IPS-18c (cell line): ENCODE measurements around the gene PXK.
A peak's percentile ranks its signal among the peaks of the same experiment; 100 is the strongest.

Experiments used
- H3K4me3 ChIP-seq: 2 replicates; pipeline ENCODE4 v1.7.0; 2013; ENCODE audit warnings: low read depth, mild to moderate bottlenecking, low read length, moderate library complexity; ENCODE audit not compliant: insufficient read depth
- H3K9me3 ChIP-seq: one replicate; pipeline ENCODE4 v1.6.1; 2013; ENCODE audit warnings: mild to moderate bottlenecking, low read length, moderate library complexity; ENCODE audit not compliant: control insufficient read depth, insufficient read depth

Gene PXK

GRCh38 chr3:58358092-58358491 lies 25.4 kb downstream of the PXK start:
- no peak overlapping the region for H3K4me3 ChIP-seq
- H3K9me3 ChIP-seq, result no peaks in the 10 kb centered on the region

- H3K4me3 ChIP-seq, result no peak overlapping the region
- no peaks in the 10 kb centered on the region for H3K9me3 ChIP-seq
These were observed 26.1 kb downstream of the PXK start for GRCh38 chr3:58358808-58359207.

- H3K4me3 ChIP-seq, result no peak overlapping the region
- no peaks in the 10 kb centered on the region for H3K9me3 ChIP-seq
These were observed 26.9 kb downstream of the PXK start for GRCh38 chr3:58359621-58360020.

DNA sequence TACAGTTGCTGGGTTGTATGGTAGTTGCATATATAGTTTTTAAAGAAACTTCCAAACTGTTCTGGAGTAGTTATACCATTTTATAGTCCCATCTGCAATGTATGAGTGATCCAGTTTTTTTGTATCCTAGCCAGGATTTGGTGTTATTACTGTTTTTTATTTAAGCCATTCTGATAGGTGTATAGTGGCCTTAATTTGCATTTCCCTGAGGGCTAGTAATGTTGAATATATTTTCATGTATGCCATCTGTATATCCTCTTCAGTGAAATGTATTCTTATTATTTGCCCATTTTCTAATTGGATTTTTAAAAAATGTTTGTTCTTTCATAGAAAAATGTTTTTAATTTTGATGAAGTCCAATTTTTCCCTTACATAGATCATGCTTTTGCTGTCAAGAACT lies 29.2 kb downstream of the PXK start:
- Histone ChIP-seq H3K9me3 (no peaks in the 10 kb centered on the region), H3K4me3 (no peak overlapping the region)

DNA sequence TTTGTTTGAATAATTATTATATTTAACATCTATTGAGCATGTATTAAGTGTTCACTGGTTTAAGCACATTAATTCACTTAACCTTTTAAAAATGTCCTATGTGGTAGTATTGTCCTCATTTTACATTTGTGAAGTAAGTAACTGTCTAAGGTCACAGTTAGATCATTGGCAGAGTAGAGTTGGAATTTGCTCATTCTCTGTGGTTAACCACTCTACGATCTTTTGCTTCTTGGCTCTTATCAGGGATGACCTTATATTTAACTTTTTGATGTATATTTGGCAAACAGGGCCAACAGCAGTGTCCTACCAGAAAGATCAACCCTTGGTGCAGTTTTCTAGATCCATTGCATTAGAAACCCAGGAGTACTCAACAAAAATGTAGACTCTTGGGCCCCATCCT lies 34.0 kb downstream of the PXK start:
- H3K9me3 ChIP-seq, result no peaks in the 10 kb centered on the region
- H3K4me3 ChIP-seq, result no peak overlapping the region

- Histone ChIP-seq H3K9me3 (no peaks in the 10 kb centered on the region), H3K4me3 (no peak overlapping the region)
These were observed 36.3 kb downstream of the PXK start for GRCh38 chr3:58369038-58369437.

- Histone ChIP-seq H3K4me3 (no peak overlapping the region), H3K9me3 (no peaks in the 10 kb centered on the region)
These were observed 37.2 kb downstream of the PXK start for GRCh38 chr3:58369876-58370275.

GRCh38 chr3:58370407-58370806 lies 37.7 kb downstream of the PXK start:
- Histone ChIP-seq H3K4me3 (no peak overlapping the region), H3K9me3 (no peaks in the 10 kb centered on the region)

DNA sequence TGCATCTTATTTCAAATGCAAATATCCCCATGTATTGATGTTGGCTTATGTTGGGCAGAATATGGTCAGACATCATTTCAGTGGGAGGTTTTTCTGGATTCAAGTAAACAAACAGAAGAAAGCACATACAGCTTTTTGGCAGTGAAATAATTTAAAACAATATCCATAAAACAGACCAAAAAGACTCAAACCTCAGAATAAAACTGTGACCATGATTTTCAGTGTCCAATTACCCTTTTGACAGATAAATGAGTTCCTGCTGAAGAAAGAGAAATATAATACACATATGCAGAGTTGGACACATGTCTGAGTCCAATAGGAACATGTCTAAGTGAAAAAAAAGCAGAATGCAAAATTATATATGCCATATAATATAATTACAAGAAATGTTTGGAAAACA lies 39.1 kb downstream of the PXK start:
- no peaks in the 10 kb centered on the region for H3K9me3 ChIP-seq
- H3K4me3 ChIP-seq, result no peak overlapping the region

- Histone ChIP-seq H3K4me3 (no peak overlapping the region), H3K9me3 (no peaks in the 10 kb centered on the region)
These were observed 42.6 kb downstream of the PXK start for GRCh38 chr3:58375254-58375653.

DNA sequence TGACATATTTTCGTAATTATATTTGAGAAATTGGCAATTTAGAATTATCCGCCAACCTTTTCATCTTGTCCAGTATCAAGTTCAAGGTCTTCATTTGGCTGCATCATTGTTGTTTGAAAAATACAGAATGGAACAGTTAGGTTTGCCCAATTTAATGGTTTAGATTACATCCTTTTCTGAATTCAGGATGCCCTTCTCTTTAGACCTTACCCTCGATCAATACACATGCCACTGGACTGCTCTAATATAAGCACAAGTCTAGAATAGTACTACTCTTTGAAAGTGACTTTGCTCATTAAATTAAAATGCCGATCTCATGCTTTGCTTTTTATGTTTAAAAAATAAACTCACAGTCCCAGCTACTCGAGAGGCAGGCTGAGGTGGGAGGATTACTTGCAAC lies 44.5 kb downstream of the PXK start:
- Histone ChIP-seq H3K4me3 (no peak overlapping the region), H3K9me3 (no peaks in the 10 kb centered on the region)

DNA sequence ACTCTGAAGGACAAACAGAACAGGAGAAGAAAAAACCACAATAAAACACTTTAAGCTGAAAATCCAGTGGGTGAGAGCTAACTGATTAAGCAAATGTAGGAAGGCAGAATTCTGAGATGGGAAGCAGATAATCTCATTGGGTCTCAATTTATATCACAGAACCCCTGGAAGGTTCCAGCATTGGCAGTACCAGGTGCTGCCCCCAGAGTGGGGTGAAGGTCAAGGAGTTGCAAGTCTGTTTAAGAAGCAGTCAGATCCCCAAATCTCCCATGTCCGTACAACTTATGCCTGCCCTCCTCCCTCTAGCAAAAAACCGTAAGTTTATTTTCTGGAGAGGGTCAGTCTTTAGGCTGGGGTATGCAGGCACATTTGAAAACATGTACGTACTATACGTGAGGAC lies 45.1 kb downstream of the PXK start:
- Histone ChIP-seq H3K4me3 (no peak overlapping the region), H3K9me3 (no peaks in the 10 kb centered on the region)

DNA sequence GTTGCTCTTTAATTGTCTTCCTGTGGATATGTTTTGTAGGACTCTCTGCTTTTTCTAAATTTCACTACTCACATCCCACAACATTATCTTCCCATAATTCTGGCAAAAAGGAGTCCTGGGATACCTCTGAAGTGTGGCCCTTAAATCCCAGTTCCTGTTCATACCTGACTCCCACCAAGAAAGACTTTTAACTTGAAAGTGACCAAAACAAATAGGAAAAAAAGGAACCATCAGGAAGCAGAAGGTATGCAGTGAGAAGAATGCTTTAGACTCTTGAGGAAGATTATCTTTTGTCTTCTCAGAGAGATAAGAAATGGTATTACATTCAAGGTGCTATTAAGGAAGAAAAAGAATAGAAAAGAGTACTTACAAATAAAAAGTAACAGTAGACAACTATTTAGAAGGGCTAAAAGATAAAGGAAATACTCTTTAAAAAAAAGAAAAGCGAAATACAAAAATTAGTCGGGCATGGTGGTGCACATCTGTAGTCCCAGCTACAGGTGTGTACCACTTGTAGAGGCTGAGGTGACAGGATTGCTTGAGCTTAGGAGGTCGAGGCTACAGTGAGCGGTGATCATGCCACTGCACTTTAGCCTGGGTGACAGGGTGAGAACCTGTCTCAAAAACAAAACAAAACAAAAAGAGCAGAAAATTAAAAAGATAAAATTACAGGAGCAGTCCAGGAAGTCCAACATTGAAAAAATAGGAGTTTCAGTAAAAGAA lies 46.8 kb downstream of the PXK start:
- Histone ChIP-seq H3K4me3 (no peak overlapping the region), H3K9me3 (no peaks in the 10 kb centered on the region)

DNA sequence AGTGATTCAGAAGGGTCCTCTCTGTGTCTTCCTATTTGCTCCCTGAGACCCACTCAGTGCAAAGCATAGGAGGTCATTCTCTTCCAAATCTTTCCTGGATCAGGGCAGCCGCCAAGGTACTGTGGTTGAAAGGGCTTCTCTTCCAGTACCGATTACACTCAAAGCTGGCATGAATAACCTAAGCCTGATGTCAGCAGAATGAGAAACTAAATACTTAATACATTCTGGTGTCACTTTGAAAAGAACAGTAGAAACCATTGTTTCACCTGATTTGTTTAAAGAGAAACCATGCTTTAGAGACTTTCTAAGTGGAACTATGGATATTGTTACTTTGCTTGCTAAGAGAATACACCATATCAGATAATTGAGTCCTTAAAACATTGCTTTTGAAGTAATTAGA lies 50.8 kb downstream of the PXK start:
- no peak overlapping the region for H3K4me3 ChIP-seq
- no peaks in the 10 kb centered on the region for H3K9me3 ChIP-seq

- Histone ChIP-seq H3K9me3 (no peaks in the 10 kb centered on the region), H3K4me3 (no peak overlapping the region)
These were observed 51.2 kb downstream of the PXK start for GRCh38 chr3:58383904-58384303.

DNA sequence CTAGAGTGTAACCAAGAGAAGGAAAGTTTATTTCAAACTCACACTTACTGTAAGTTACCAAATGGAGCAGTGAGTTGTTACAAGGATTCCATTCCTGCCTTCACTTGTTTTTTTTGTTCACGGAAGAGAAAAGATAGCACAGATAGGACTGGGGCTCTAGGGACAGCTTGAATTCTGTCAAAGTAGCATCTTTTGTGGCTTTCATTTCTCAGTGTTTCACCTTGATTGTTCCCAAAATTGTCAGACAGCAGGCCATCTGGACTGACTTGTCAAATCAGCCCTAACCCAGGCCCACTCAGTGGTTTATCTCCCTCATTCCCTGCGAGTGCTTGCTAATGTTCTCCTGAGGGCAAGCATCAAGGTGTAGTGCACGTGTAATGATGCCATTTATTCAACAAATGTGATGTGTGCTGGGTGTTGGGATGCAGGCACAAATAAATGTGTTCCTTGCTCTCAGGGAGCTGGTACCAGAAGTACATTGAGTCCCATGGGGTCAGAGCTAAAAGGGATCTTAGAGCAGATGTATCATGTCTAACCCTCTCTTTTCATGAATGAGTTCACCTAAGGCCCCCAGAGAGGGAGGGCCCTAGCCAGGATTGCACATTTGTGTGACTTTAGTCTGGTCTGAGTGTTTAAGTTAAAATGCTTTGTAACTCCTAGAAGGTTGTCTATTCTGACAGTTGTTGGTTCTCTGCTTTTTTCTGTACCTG lies 51.8 kb downstream of the PXK start:
- H3K9me3 ChIP-seq, result no peaks in the 10 kb centered on the region
- H3K4me3 ChIP-seq, result no peak overlapping the region

- Histone ChIP-seq H3K4me3 (peak overlapping the region; percentile 9; the same call in 1 of the 2 replicates), H3K9me3 (no peaks in the 10 kb centered on the region)
These were observed 54.1 kb downstream of the PXK start for GRCh38 chr3:58386626-58387365.
